GM06990 (cell line): Measurements from ENCODE around the gene SIGLEC12.
"Not testable (repeated sequence)": the region's sequence is repeated elsewhere in the genome, so short reads cannot be mapped to it uniquely, and the experiment has no call there.

Source experiments
- DNase-seq: peaks from one replicate; pipeline ENCODE4 v3.0.0-alpha.2; 2011; ENCODE audit not compliant: insufficient read length; ENCODE audit errors: extremely low read depth
- H3K27me3 ChIP-seq: replicated peaks from 2 replicates; pipeline ENCODE4 v1.6.0; 2011; ENCODE audit warnings: low read length; ENCODE audit not compliant: control insufficient read depth, insufficient read depth
- H3K36me3 ChIP-seq: 2 replicates; pipeline ENCODE4 v1.5.1; 2011; ENCODE audit warnings: low read length; ENCODE audit not compliant: control insufficient read depth, insufficient read depth
- H3K4me3 ChIP-seq: replicated peaks from 2 replicates; pipeline ENCODE4 v1.5.1; 2011; ENCODE audit warnings: low read depth, mild to moderate bottlenecking, control low read depth, low read length
- CTCF ChIP-seq: IDR thresholded peaks from 2 replicates; pipeline ENCODE4 v1.5.1; 2011; ENCODE audit warnings: low read length, control low read depth, mild to moderate bottlenecking, inconsistent platforms; ENCODE audit not compliant: insufficient read depth, poor library complexity, severe bottlenecking

The SIGLEC12 gene

GRCh38 chr19:51469629-51470028 is 32.0 kb downstream of the SIGLEC12 start:
- TF ChIP-seq CTCF, result no peak
- H3K27me3 ChIP-seq, result peaks cover 1% of the 10 kb centered on the region; the same call in 1 of the 2 replicates

GRCh38 chr19:51469162-51469561 is 32.4 kb downstream of the SIGLEC12 start:
- DNase-seq, result no peak
- Histone ChIP-seq H3K36me3 (no peaks in the 10 kb centered on the region), H3K27me3 (peaks cover 1% of the 10 kb centered on the region; the same call in 1 of the 2 replicates), H3K4me3 (no peak overlapping the region)
- no peak for TF ChIP-seq CTCF

More at GRCh38 chr19:51469629-51470028, 32.0 kb downstream of the SIGLEC12 start:
- no peaks in the 10 kb centered on the region for H3K36me3 ChIP-seq
- no peak overlapping the region for H3K4me3 ChIP-seq
- DNase-seq, result no peak

GRCh38 chr19:51468545-51468920 is 33.1 kb downstream of the SIGLEC12 start:
- DNase-seq, result no peak
- H3K4me3 ChIP-seq, result no peak overlapping the region
- no peak for TF ChIP-seq CTCF
- H3K36me3 ChIP-seq, result no peaks in the 10 kb centered on the region
- H3K27me3 ChIP-seq, result peaks cover 1% of the 10 kb centered on the region; the same call in 1 of the 2 replicates

GRCh38 chr19:51467864-51468544 is 33.6 kb downstream of the SIGLEC12 start:
- Histone ChIP-seq H3K27me3 (peaks cover 1% of the 10 kb centered on the region; the same call in 1 of the 2 replicates), H3K36me3 (no peaks in the 10 kb centered on the region), H3K4me3 (no peak overlapping the region)
- no peak for TF ChIP-seq CTCF
- no peak for DNase-seq

GRCh38 chr19:51466723-51467122 is 34.9 kb downstream of the SIGLEC12 start:
- TF ChIP-seq CTCF, result no peak
- no peaks in the 10 kb centered on the region for H3K36me3 ChIP-seq

GRCh38 chr19:51463976-51464581 is 37.5 kb downstream of the SIGLEC12 start:
- not testable (repeated sequence) for H3K4me3 ChIP-seq, H3K27me3 ChIP-seq, DNase-seq, H3K36me3 ChIP-seq

More at GRCh38 chr19:51466723-51467122, 34.9 kb downstream of the SIGLEC12 start:
- H3K4me3 ChIP-seq, result no peak overlapping the region
- DNase-seq, result no peak
- peaks cover 1% of the 10 kb centered on the region; the same call in 1 of the 2 replicates for H3K27me3 ChIP-seq
